GM18873 (cell line): ENCODE data around the gene CENPV.
"Not testable (repeated sequence)": the region's sequence is repeated elsewhere in the genome, so short reads cannot be mapped to it uniquely, and the experiment has no call there.

Source experiments
- ATAC-seq: cut with Tn5 transposase; IDR thresholded peaks from one replicate; pipeline ENCODE4 v1.9.1; 2021; ENCODE audit warnings: mild to moderate bottlenecking, moderate library complexity, moderate number of reproducible peaks; ENCODE audit not compliant: unreplicated experiment, low FRiP score

Gene CENPV

GRCh38 chr17:16319969-16320368 is 33.3 kb downstream of the CENPV start:
- ATAC-seq = no peak

- ATAC-seq = no peak
These were observed 38.4 kb downstream of the CENPV start for GRCh38 chr17:16314859-16315258.

GRCh38 chr17:16314189-16314588 is 39.1 kb downstream of the CENPV start:
- ATAC-seq = no peak

- ATAC-seq = no peak
These were observed 39.9 kb downstream of the CENPV start for GRCh38 chr17:16313139-16314090.

- not testable (repeated sequence) for ATAC-seq
These were observed 41.2 kb downstream of the CENPV start for GRCh38 chr17:16312061-16312460.

- no peak for ATAC-seq
These were observed 47.1 kb downstream of the CENPV start for GRCh38 chr17:16306211-16306610.

GRCh38 chr17:16304830-16305229 is 48.4 kb downstream of the CENPV start:
- ATAC-seq = no peak

- no peak for ATAC-seq
These were observed 50.4 kb downstream of the CENPV start for GRCh38 chr17:16302856-16303255.

GRCh38 chr17:16301963-16302855 is 51.1 kb downstream of the CENPV start:
- no peak for ATAC-seq

- ATAC-seq = no peak
These were observed 52.7 kb downstream of the CENPV start for GRCh38 chr17:16300554-16300953.

- no peak for ATAC-seq
These were observed 55.1 kb downstream of the CENPV start for GRCh38 chr17:16298140-16298662.

GRCh38 chr17:16297367-16298139 is 55.7 kb downstream of the CENPV start:
- no peak for ATAC-seq

- not testable (repeated sequence) for ATAC-seq
These were observed 57.2 kb downstream of the CENPV start for GRCh38 chr17:16296072-16296471.

- no peak for ATAC-seq
These were observed 58.7 kb downstream of the CENPV start for GRCh38 chr17:16294560-16294959.

- ATAC-seq = no peak
These were observed 59.3 kb downstream of the CENPV start for GRCh38 chr17:16293931-16294330.
